PC-9 (cell line): ENCODE measurements around the gene PDE4B. TPM values are rescaled to one million over a fixed set of nuclear protein-coding genes. Genes with fewer than 3 reads are reported as not detected.
"Not testable (repeated sequence)": the region's sequence is repeated elsewhere in the genome, so short reads cannot be mapped to it uniquely, and the experiment has no call there.

Experiments
- BruUV-seq: library from RNA; stranded (reverse); fragments of 400-500 nt; replicated peaks from 2 replicates; lab custom pipeline; 2021; lab: Mats Ljungman, UMichigan
- CTCF ChIA-PET: fragments of 300-600 bp; sonication (Branson Sonifier 250); formaldehyde crosslinking; loops from one replicate; lab custom pipeline; 2022; ENCODE audit warnings: antibody characterized with exemption; lab: Charles Lee
- POLR2A ChIA-PET: fragments of 300-600 bp; sonication (Branson Sonifier 250); formaldehyde crosslinking; loops from one replicate; lab custom pipeline; 2022; ENCODE audit warnings: antibody characterized with exemption; ENCODE audit not compliant: unreplicated experiment; lab: Charles Lee
- DNase-seq, 2 experiments: peaks; one replicate each; pipeline versions ENCODE4 v3.0.0 to v3.0.0-alpha.2; 2015 to 2022; ENCODE audit warnings: mixed read lengths in 1 of 2
- H2AFZ ChIP-seq: fragments of 200-600 bp; sonication (generic); 2 replicates; pipeline ENCODE4 v1.8.1; 2017; ENCODE audit warnings: antibody characterized with exemption
- H3F3A ChIP-seq: fragments of 200-600 bp; sonication (generic); 2 replicates; pipeline ENCODE4 v1.8.1; 2017; ENCODE audit warnings: antibody characterized with exemption, mild to moderate bottlenecking, low read depth; ENCODE audit not compliant: insufficient read depth
- H3K27ac ChIP-seq: fragments of 200-600 bp; sonication (generic); 2 replicates; pipeline ENCODE4 v1.6.1; 2016; ENCODE audit warnings: mixed run types
- H3K27me3 ChIP-seq: fragments of 200-600 bp; sonication (generic); 2 replicates; pipeline ENCODE4 v1.6.1; 2016; ENCODE audit warnings: low read depth, mixed run types; ENCODE audit not compliant: insufficient read depth
- H3K36me3 ChIP-seq: fragments of 200-600 bp; sonication (generic); 2 replicates; pipeline ENCODE4 v1.6.1; 2016; ENCODE audit warnings: low read depth, mixed run types
- H3K4me1 ChIP-seq: fragments of 200-600 bp; sonication (generic); replicated peaks from 2 replicates; pipeline ENCODE4 v1.6.1; 2016; ENCODE audit warnings: mixed run types; ENCODE audit not compliant: insufficient read depth
- H3K4me2 ChIP-seq: fragments of 200-600 bp; sonication (generic); 2 replicates; pipeline ENCODE4 v1.6.1; 2017; ENCODE audit warnings: mixed run types
- H3K4me3 ChIP-seq: fragments of 200-600 bp; sonication (generic); 2 replicates; pipeline ENCODE4 v1.6.1; 2016; ENCODE audit warnings: mixed run types
- H3K79me2 ChIP-seq: fragments of 200-600 bp; sonication (generic); 2 replicates; pipeline ENCODE4 v1.6.1; 2017; ENCODE audit warnings: low read depth, mixed run types
- H3K9me2 ChIP-seq: fragments of 200-600 bp; sonication (generic); 2 replicates; pipeline ENCODE4 v1.8.1; 2017; ENCODE audit warnings: mild to moderate bottlenecking; ENCODE audit not compliant: insufficient read depth
- H3K9me3 ChIP-seq: fragments of 200-600 bp; sonication (generic); 2 replicates; pipeline ENCODE4 v1.8.1; 2016; ENCODE audit warnings: low read depth; ENCODE audit not compliant: insufficient read depth
- H4K20me1 ChIP-seq: fragments of 200-600 bp; sonication (generic); 2 replicates; pipeline ENCODE4 v1.8.1; 2017; ENCODE audit not compliant: insufficient read depth
- EZH2 ChIP-seq: fragments of 200-600 bp; sonication (generic); IDR thresholded peaks from 2 replicates; pipeline ENCODE4 v1.8.0; 2017; ENCODE audit warnings: antibody characterized with exemption, low read depth
- intact Hi-C: fragments of 100-400 bp; cut with micrococcal nuclease; formaldehyde crosslinking; loops from one replicate; pipeline ENCODE4 v1.10.0; 2022; ENCODE audit not compliant: unreplicated experiment
- total RNA-seq: library from RNA; stranded (reverse); gene quantifications from 2 replicates; pipeline ENCODE4 v1.2.3, GENCODE V29; 2021
- TF ChIP-seq, protein P1 (sequence below): fragments of 200-600 bp; sonication (generic); conservative IDR thresholded peaks from 2 replicates; pipeline ENCODE4 v1.6.1; 2017; ENCODE audit warnings: mixed run types, antibody characterized with exemption, mild to moderate bottlenecking, moderate library complexity

PDE4B gene
- total RNA-seq, 1 experiment from 2014 or later = 1.3 TPM

DNA sequence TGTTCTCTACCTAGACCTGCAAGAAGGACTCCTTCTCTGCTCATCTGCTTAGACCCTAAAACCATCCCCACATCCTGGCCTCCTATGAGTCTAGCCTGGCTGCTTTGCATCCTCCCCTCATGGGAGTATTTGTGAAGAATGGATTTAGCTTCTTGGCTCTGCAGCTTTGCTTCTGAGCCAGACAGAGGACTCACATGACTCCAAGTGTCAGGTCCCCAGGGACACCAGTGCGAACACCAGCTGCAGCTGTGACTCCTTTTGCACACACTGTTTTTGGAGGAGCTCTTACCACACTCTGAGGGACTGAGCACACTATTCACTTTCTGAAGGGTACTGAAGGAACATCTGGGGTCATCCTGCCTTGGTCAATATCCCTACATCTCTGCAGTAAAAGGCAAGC lies 609.5 kb downstream of the PDE4B start:
- Histone ChIP-seq H3K79me2 (no peaks in the 10 kb centered on the region), H3K27me3 (no peaks in the 10 kb centered on the region), H3F3A (no peaks in the 10 kb centered on the region), H3K4me1 (no peaks in the 10 kb centered on the region), H4K20me1 (no peaks in the 10 kb centered on the region), H3K4me2 (no peak overlapping the region), H3K36me3 (no peaks in the 10 kb centered on the region), H2AFZ (no peak overlapping the region), H3K9me2 (no peaks in the 10 kb centered on the region), H3K4me3 (no peak overlapping the region), H3K9me3 (no peaks in the 10 kb centered on the region), H3K27ac (no peak overlapping the region)
- TF ChIP-seq, protein P1, sequence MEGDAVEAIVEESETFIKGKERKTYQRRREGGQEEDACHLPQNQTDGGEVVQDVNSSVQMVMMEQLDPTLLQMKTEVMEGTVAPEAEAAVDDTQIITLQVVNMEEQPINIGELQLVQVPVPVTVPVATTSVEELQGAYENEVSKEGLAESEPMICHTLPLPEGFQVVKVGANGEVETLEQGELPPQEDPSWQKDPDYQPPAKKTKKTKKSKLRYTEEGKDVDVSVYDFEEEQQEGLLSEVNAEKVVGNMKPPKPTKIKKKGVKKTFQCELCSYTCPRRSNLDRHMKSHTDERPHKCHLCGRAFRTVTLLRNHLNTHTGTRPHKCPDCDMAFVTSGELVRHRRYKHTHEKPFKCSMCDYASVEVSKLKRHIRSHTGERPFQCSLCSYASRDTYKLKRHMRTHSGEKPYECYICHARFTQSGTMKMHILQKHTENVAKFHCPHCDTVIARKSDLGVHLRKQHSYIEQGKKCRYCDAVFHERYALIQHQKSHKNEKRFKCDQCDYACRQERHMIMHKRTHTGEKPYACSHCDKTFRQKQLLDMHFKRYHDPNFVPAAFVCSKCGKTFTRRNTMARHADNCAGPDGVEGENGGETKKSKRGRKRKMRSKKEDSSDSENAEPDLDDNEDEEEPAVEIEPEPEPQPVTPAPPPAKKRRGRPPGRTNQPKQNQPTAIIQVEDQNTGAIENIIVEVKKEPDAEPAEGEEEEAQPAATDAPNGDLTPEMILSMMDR = no peak
- no peak for TF ChIP-seq EZH2
- intact Hi-C loops = no loop called here
- no TSS peak for BruUV-seq
- CTCF ChIA-PET = no interaction called here
- POLR2A ChIA-PET = no interaction called here
- DNase-seq = no peak

DNA sequence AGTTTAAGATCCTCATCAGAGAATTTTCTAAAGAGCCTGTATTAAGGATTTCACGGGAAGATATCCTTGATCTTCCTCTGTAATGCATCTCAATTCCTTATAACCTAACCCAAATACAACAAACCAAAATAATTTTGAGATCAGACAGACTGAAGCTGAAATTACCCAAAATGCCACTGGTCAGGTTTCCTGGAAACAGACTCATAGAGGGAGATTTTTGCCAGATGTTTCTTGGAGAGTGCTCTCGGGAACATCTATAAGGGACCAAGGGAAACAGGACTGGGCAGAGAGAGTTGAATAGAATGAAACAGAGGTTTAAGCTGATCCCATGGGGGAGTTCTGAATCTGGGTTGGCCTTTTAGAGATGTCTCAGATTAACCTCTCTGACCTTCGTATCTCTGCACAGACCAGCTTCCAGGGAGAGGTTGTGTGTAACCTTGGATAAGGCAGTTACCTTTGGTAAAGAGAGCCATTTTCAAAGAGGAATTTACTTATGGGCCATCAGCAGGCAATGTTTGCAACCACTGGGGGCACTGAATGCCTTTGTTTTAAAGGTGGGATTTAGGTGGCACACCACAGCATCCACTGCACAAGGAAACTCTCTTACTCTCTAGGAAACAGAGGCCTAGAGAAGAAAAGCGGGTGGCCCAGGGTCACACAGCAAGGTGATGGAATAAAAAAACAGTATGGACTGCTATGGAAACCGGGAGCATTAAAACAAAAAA lies 610.5 kb downstream of the PDE4B start:
- no peak for DNase-seq
- no peaks in the 10 kb centered on the region for H3K9me2 ChIP-seq

DNA sequence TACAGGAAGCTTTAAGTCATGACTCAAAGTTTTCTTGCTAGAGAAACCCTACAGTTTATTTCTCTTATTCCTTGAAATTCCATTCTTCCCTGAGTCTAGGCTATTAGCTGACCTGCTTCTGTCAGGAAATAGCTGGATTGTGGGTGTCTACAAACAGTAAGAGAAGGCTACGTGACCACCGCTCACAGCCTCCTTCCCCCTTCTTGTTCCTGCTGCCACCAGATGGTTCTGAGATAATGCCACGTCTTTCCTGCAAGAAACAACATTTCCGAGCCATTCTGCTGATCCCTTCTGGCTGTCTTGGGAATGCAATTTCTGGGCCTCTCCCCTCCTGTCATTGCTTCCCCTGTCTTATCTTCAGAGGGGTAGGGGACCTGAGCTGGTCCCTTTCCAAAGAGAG lies 612.4 kb downstream of the PDE4B start:
- intact Hi-C loops = no loop called here
- BruUV-seq = no TSS peak
- no peaks in the 10 kb centered on the region for H3K36me3 ChIP-seq
- H3K27me3 ChIP-seq = no peaks in the 10 kb centered on the region
- no peak overlapping the region for H3K27ac ChIP-seq
- TF ChIP-seq, protein P1 = no peak
- TF ChIP-seq EZH2 = no peak
- H3F3A ChIP-seq = no peaks in the 10 kb centered on the region
- no peaks in the 10 kb centered on the region for H4K20me1 ChIP-seq
- H3K4me3 ChIP-seq = no peak overlapping the region
- no peaks in the 10 kb centered on the region for H3K9me3 ChIP-seq
- POLR2A ChIA-PET = no interaction called here
- no peaks in the 10 kb centered on the region for H3K79me2 ChIP-seq
- no peak for DNase-seq
- no peak overlapping the region for H3K4me2 ChIP-seq
- H2AFZ ChIP-seq = no peak overlapping the region
- no peaks in the 10 kb centered on the region for H3K9me2 ChIP-seq
- CTCF ChIA-PET = no interaction called here
- H3K4me1 ChIP-seq = no peaks in the 10 kb centered on the region

More for the DNA sequence above, 610.5 kb downstream of the PDE4B start:
- no TSS peak for BruUV-seq
- H3K36me3 ChIP-seq = no peaks in the 10 kb centered on the region
- H3K9me3 ChIP-seq = no peaks in the 10 kb centered on the region
- H3K27me3 ChIP-seq = no peaks in the 10 kb centered on the region
- H3K4me3 ChIP-seq = no peak overlapping the region
- H2AFZ ChIP-seq = no peak overlapping the region
- no peak for TF ChIP-seq EZH2
- TF ChIP-seq, protein P1 = no peak
- H3K79me2 ChIP-seq = no peaks in the 10 kb centered on the region
- H3K4me2 ChIP-seq = no peak overlapping the region
- H4K20me1 ChIP-seq = no peaks in the 10 kb centered on the region
- H3F3A ChIP-seq = no peaks in the 10 kb centered on the region
- ChIA-PET CTCF (no interaction called here), POLR2A (no interaction called here)
- intact Hi-C loops = no loop called here
- no peak overlapping the region for H3K27ac ChIP-seq
- no peaks in the 10 kb centered on the region for H3K4me1 ChIP-seq

DNA sequence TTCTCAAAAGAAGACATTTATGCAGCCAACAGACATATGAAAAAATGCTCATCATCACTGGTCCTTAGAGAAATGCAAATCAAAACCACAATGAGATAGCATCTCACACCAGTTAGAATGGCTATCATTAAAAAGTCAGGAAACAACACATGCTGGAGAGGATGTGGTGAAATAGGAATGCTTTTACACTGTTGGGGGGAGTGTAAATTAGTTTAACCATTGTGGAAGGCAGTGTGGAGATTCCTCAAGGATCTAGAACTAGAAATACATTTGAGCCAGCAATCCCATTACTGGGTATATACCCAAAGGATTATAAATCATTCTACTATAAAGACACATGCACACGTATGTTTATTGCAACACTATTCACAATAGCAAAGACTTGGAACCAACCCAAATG lies 618.8 kb downstream of the PDE4B start:
- H3K4me1 ChIP-seq, H3K36me3 ChIP-seq, H3K79me2 ChIP-seq, BruUV-seq, H3F3A ChIP-seq, DNase-seq, H2AFZ ChIP-seq, H3K27me3 ChIP-seq, H3K9me2 ChIP-seq, H3K4me3 ChIP-seq, intact Hi-C loops, H4K20me1 ChIP-seq, CTCF ChIA-PET, POLR2A ChIA-PET, H3K27ac ChIP-seq, H3K4me2 ChIP-seq, H3K9me3 ChIP-seq: not testable (repeated sequence)
